ENCODE measurements around the gene TPP2.

DNA sequence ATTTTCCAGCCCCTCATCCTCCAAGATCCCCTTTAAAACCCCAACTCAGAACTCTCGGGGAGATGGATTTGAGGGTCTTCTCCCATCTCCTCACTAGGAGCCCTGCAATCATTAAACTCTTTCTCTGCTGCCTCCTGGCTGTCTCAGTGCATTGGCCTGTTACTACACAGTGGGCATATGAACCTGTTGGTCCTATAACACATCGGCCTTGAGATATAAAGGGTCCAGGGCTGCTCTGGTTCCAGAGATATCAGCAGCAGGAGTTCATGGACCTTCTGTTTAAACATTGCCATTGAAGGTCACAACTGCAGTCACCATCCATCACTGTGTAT lies 101.8 kb downstream of the TPP2 start:
- TF ChIP-seq, protein P1, sequence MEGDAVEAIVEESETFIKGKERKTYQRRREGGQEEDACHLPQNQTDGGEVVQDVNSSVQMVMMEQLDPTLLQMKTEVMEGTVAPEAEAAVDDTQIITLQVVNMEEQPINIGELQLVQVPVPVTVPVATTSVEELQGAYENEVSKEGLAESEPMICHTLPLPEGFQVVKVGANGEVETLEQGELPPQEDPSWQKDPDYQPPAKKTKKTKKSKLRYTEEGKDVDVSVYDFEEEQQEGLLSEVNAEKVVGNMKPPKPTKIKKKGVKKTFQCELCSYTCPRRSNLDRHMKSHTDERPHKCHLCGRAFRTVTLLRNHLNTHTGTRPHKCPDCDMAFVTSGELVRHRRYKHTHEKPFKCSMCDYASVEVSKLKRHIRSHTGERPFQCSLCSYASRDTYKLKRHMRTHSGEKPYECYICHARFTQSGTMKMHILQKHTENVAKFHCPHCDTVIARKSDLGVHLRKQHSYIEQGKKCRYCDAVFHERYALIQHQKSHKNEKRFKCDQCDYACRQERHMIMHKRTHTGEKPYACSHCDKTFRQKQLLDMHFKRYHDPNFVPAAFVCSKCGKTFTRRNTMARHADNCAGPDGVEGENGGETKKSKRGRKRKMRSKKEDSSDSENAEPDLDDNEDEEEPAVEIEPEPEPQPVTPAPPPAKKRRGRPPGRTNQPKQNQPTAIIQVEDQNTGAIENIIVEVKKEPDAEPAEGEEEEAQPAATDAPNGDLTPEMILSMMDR (IDR thresholded peaks at IDR 0.05; ENCODE audit: low read length) = no peak
- TF ChIP-seq EZH2 (optimal IDR thresholded peaks at IDR 0.05; ENCODE audit: low read depth, low read length) = no peak
